WTC11 (cell line): ENCODE data around the gene SMOC2. TPM values are rescaled to one million over a fixed set of nuclear protein-coding genes. Genes with fewer than 3 reads are reported as not detected.
A peak's percentile ranks its signal among the peaks of the same experiment; 100 is the strongest.

ENCODE experiments used
- ATAC-seq: fragments of 200-7000 bp; cut with Tn5 transposase; 2 replicates; pipeline ENCODE4 v1.10.0; 2021; ENCODE audit warnings: mild to moderate bottlenecking, moderate library complexity
- CTCF ChIA-PET: fragments of 300-600 bp; sonication (Branson Sonifier 250); formaldehyde crosslinking; loops from one replicate; lab custom pipeline; 2021; ENCODE audit warnings: antibody characterized with exemption; lab: Charles Lee
- POLR2A ChIA-PET: fragments of 350-600 bp; sonication (Branson Sonifier 250); formaldehyde crosslinking; loops from one replicate; lab custom pipeline; 2021; ENCODE audit warnings: antibody characterized with exemption; lab: Charles Lee
- DNase-seq: peaks from one replicate; pipeline ENCODE4 v3.0.0; 2021; ENCODE audit warnings: low spot score
- H3K27ac Mint-ChIP-seq: 2 replicates; pipeline ENCODE4 v1.8.0; 2021; ENCODE audit warnings: mixed read lengths
- H3K27me3 Mint-ChIP-seq: 2 replicates; pipeline ENCODE4 v1.8.0; 2021; ENCODE audit warnings: low read depth, mild to moderate bottlenecking, moderate library complexity, mixed read lengths
- H3K36me3 Mint-ChIP-seq: 2 replicates; pipeline ENCODE4 v1.8.0; 2021; ENCODE audit warnings: mixed read lengths
- H3K4me1 Mint-ChIP-seq: 2 replicates; pipeline ENCODE4 v1.8.0; 2022; ENCODE audit warnings: mixed read lengths
- H3K4me3 Mint-ChIP-seq: 2 replicates; pipeline ENCODE4 v1.8.0; 2021; ENCODE audit warnings: mild to moderate bottlenecking, moderate library complexity, mixed read lengths
- H3K9me3 Mint-ChIP-seq: 2 replicates; pipeline ENCODE4 v1.8.0; 2021; ENCODE audit warnings: mixed read lengths
- ATF2 ChIP-seq: sonication (generic); formaldehyde crosslinking; IDR thresholded peaks from 2 replicates; pipeline ENCODE4 v1.8.1; 2022; ENCODE audit warnings: low read depth, missing genetic modification reagents, borderline replicate concordance
- ATF3 ChIP-seq: sonication (generic); formaldehyde crosslinking; conservative IDR thresholded peaks from 2 replicates; pipeline ENCODE4 v1.8.1; 2022; ENCODE audit warnings: mild to moderate bottlenecking, missing genetic modification reagents
- CDX4 ChIP-seq: fragments of 250-450 bp; sonication (Bioruptor Pico); IDR thresholded peaks from 2 replicates; pipeline ENCODE4 v1.9.0; 2021; ENCODE audit warnings: moderate library complexity, mild to moderate bottlenecking, inconsistent platforms, borderline replicate concordance
- ELF4 ChIP-seq: sonication (generic); formaldehyde crosslinking; IDR thresholded peaks from 2 replicates; pipeline ENCODE4 v1.8.1; 2022; ENCODE audit warnings: low read depth, mild to moderate bottlenecking, moderate library complexity, missing genetic modification reagents
- ETV6 ChIP-seq: sonication (generic); formaldehyde crosslinking; IDR thresholded peaks from 2 replicates; pipeline ENCODE4 v1.8.1; 2022; ENCODE audit warnings: mild to moderate bottlenecking, missing genetic modification reagents
- FOXJ3 ChIP-seq: sonication (generic); formaldehyde crosslinking; IDR thresholded peaks from 2 replicates; pipeline ENCODE4 v1.9.0; 2021; ENCODE audit warnings: missing genetic modification reagents, mild to moderate bottlenecking, borderline replicate concordance
- FOXP1 ChIP-seq: sonication (generic); formaldehyde crosslinking; IDR thresholded peaks from 2 replicates; pipeline ENCODE4 v1.8.0; 2022; ENCODE audit warnings: missing genetic modification reagents, mild to moderate bottlenecking, moderate library complexity, borderline replicate concordance
- FOXP4 ChIP-seq: sonication (generic); formaldehyde crosslinking; IDR thresholded peaks from 2 replicates; pipeline ENCODE4 v1.8.0; 2022; ENCODE audit warnings: mild to moderate bottlenecking, missing genetic modification reagents
- GTF2I ChIP-seq: fragments of 250-450 bp; sonication (Bioruptor Pico); conservative IDR thresholded peaks from 2 replicates; pipeline ENCODE4 v1.4.0; 2021; ENCODE audit warnings: mild to moderate bottlenecking
- HMGA2 ChIP-seq: fragments of 250-450 bp; sonication (Bioruptor Pico); IDR thresholded peaks from 2 replicates; pipeline ENCODE4 v1.4.0; 2021; ENCODE audit warnings: mild to moderate bottlenecking, moderate library complexity
- HMGXB4 ChIP-seq: sonication (generic); formaldehyde crosslinking; IDR thresholded peaks from 2 replicates; pipeline ENCODE4 v1.8.1; 2023; ENCODE audit warnings: mild to moderate bottlenecking, moderate library complexity, missing genetic modification reagents
- JUN ChIP-seq: sonication (generic); formaldehyde crosslinking; IDR thresholded peaks from 2 replicates; pipeline ENCODE4 v1.8.0; 2023; ENCODE audit warnings: mild to moderate bottlenecking, missing genetic modification reagents
- KAT7 ChIP-seq: sonication (generic); formaldehyde crosslinking; IDR thresholded peaks from 2 replicates; pipeline ENCODE4 v1.8.1; 2023; ENCODE audit warnings: missing genetic modification reagents, mild to moderate bottlenecking, borderline replicate concordance
- MXD4 ChIP-seq: fragments of 250-450 bp; sonication (Bioruptor Pico); IDR thresholded peaks from 2 replicates; pipeline ENCODE4 v1.8.0; 2021; ENCODE audit warnings: mild to moderate bottlenecking, moderate library complexity, borderline replicate concordance
- NFATC4 ChIP-seq: fragments of 250-450 bp; sonication (Bioruptor Pico); IDR thresholded peaks from 2 replicates; pipeline ENCODE4 v1.9.0; 2021; ENCODE audit warnings: mild to moderate bottlenecking
- NFE2L1 ChIP-seq: sonication (generic); formaldehyde crosslinking; IDR thresholded peaks from 2 replicates; pipeline ENCODE4 v1.8.1; 2023; ENCODE audit warnings: missing genetic modification reagents
- NFYB ChIP-seq: sonication (generic); formaldehyde crosslinking; conservative IDR thresholded peaks from 2 replicates; pipeline ENCODE4 v1.8.0; 2022; ENCODE audit warnings: low read depth, missing genetic modification reagents
- NR1H2 ChIP-seq: sonication (generic); formaldehyde crosslinking; IDR thresholded peaks from 2 replicates; pipeline ENCODE4 v1.9.0; 2021; ENCODE audit warnings: mild to moderate bottlenecking, moderate library complexity, missing genetic modification reagents
- OVOL2 ChIP-seq: fragments of 250-450 bp; sonication (Bioruptor Pico); IDR thresholded peaks from 2 replicates; pipeline ENCODE4 v1.9.0; 2021; ENCODE audit warnings: mild to moderate bottlenecking, borderline replicate concordance
- PRRX2 ChIP-seq: fragments of 250-450 bp; sonication (Bioruptor Pico); IDR thresholded peaks from 2 replicates; pipeline ENCODE4 v1.8.0; 2021; ENCODE audit warnings: mild to moderate bottlenecking
- RORB ChIP-seq: fragments of 250-450 bp; sonication (Bioruptor Pico); IDR thresholded peaks from 2 replicates; pipeline ENCODE4 v1.9.0; 2021; ENCODE audit warnings: mild to moderate bottlenecking
- USF1 ChIP-seq: sonication (generic); formaldehyde crosslinking; IDR thresholded peaks from 2 replicates; pipeline ENCODE4 v1.8.0; 2022; ENCODE audit warnings: mild to moderate bottlenecking, missing genetic modification reagents
- ZNF232 ChIP-seq: sonication (generic); formaldehyde crosslinking; IDR thresholded peaks from 2 replicates; pipeline ENCODE4 v1.8.0; 2022; ENCODE audit warnings: mild to moderate bottlenecking, missing genetic modification reagents
- ZNF317 ChIP-seq: sonication (generic); formaldehyde crosslinking; IDR thresholded peaks from 2 replicates; pipeline ENCODE4 v1.8.1; 2023; ENCODE audit warnings: low read depth, mild to moderate bottlenecking, moderate library complexity, missing genetic modification reagents, borderline replicate concordance
- ZNF532 ChIP-seq: fragments of 250-450 bp; sonication (Bioruptor Pico); IDR thresholded peaks from 2 replicates; pipeline ENCODE4 v1.9.0; 2021; ENCODE audit warnings: mild to moderate bottlenecking, borderline replicate concordance
- total RNA-seq: library from RNA; stranded (reverse); gene quantifications from 3 replicates; pipeline ENCODE4 v1.2.3, GENCODE V29; 2021

Gene SMOC2
- total RNA-seq, 1 experiment from 2014 or later, result 3.9 TPM

- no peaks in the 10 kb centered on the region for H3K27me3 Mint-ChIP-seq
- CTCF ChIA-PET, result no interaction called here
- DNase-seq (no peak), ATAC-seq (no peak)
- no peak for TF ChIP-seq JUN (CRISPR knock-in tag)
- no peak for TF ChIP-seq FOXP1 (CRISPR knock-in tag)
- no peak for TF ChIP-seq ZNF232
- no peak for TF ChIP-seq ATF2 (CRISPR knock-in tag)
- TF ChIP-seq ZNF317 (CRISPR knock-in tag), result no peak
- TF ChIP-seq NR1H2, result no peak
- no peak for TF ChIP-seq MXD4 (CRISPR knock-in tag)
- TF ChIP-seq NFE2L1, result no peak
- no peak for TF ChIP-seq ZNF532 (CRISPR knock-in tag)
- no peak for TF ChIP-seq OVOL2 (CRISPR knock-in tag)
- H3K36me3 Mint-ChIP-seq, result no peaks in the 10 kb centered on the region
- peaks cover 52% of the 10 kb centered on the region for H3K4me1 Mint-ChIP-seq
- POLR2A ChIA-PET, result no interaction called here
- no peaks in the 10 kb centered on the region for H3K9me3 Mint-ChIP-seq
- no peak overlapping the region for H3K4me3 Mint-ChIP-seq
- H3K27ac Mint-ChIP-seq, result no peak overlapping the region
Observed at GRCh38 chr6:168690271-168690670, 249.3 kb downstream of the SMOC2 start.

GRCh38 chr6:168691774-168692173 is 250.8 kb downstream of the SMOC2 start:
- no peaks in the 10 kb centered on the region for H3K36me3 Mint-ChIP-seq
- H3K9me3 Mint-ChIP-seq, result no peaks in the 10 kb centered on the region
- ChIA-PET POLR2A (no interaction called here), CTCF (no interaction called here)
- H3K27ac Mint-ChIP-seq, result peak overlapping the region; percentile 36; the same call in 1 of the 2 replicates
- no peak for DNase-seq
- no peak for ATAC-seq
- TF ChIP-seq GTF2I (CRISPR knock-in tag), result no peak
- TF ChIP-seq ATF3, result no peak
- TF ChIP-seq FOXP4 (CRISPR knock-in tag), result no peak
- no peak for TF ChIP-seq NFYB (CRISPR knock-in tag)
- TF ChIP-seq HMGA2, result no peak
- TF ChIP-seq FOXJ3 (CRISPR knock-in tag), result no peak
- no peak for TF ChIP-seq HMGXB4 (CRISPR knock-in tag)
- TF ChIP-seq KAT7, result no peak
- no peak for TF ChIP-seq RORB (CRISPR knock-in tag)
- no peak for TF ChIP-seq CDX4
- TF ChIP-seq ELF4 (CRISPR knock-in tag), result no peak
- no peak for TF ChIP-seq PRRX2 (CRISPR knock-in tag)
- no peak for TF ChIP-seq ETV6
- no peak for TF ChIP-seq OVOL2 (CRISPR knock-in tag)
- no peak for TF ChIP-seq NFATC4 (CRISPR knock-in tag)
- no peak for TF ChIP-seq USF1 (CRISPR knock-in tag)
- TF ChIP-seq, all 79 proteins: peak for 0
- Mint-ChIP-seq H3K4me1 (peaks cover 59% of the 10 kb centered on the region), H3K27me3 (no peaks in the 10 kb centered on the region), H3K4me3 (no peak overlapping the region)
